Glomerular endothelial cell (primary cell): Measurements from ENCODE around the gene BRD1. TPM values are rescaled to one million over a fixed set of nuclear protein-coding genes. Genes with fewer than 3 reads are reported as not detected.

Experiments
- DNase-seq: peaks from one replicate; pipeline ENCODE4 v3.0.0-alpha.2; 2011; ENCODE audit warnings: low read depth, low spot score; ENCODE audit errors: extremely low read depth
- total RNA-seq: library from RNA; depleted of rRNA; stranded (reverse); fragments of >200 nt; gene quantifications from 2 replicates; pipeline ENCODE4 v1.2.3, GENCODE V29; 2015

BRD1 gene
- 22.8 and 30.9 TPM in 2 replicates for total RNA-seq

DNA sequence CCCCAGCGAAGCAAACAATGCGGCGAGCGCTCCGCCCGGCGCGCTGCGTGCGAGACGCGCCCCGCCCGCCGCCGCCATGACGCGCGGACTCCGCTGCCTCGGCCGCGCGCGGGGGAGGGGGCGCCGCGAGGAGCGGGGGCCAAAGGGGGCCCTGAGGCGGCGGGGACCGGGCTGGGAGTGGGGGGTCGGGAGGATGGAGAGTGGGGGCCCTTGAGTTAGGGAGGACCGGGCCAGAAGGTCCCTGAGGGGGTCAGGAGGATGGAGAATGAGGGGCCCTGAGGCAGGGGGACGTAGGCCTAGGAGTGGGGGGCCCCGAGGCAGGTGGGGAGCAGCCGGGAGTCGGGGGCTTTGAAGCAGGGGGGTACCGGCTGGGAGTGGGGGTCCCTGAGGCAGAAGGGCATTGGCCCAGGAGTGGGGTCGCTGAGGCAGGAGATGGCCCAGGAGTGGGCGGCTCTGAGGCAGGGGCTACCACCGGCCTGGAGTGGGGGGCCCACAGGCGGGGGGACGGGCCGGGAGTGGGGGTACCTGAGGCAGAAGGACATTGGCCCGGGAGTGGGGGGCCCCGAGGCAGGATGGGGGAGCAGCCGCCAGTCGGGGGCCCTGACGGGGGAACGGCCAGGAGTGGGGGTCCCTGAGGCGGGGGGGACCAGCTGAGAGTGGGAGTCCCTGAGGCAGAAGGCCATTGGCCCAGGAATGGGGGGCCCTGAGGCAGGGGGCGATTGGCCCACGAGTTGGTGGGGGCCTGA is at the start of gene BRD1:
Gene BRD1, minus strand, starts transcription at position 21 of the 746 bp plus-strand sequence. CDS start 3,556 bp downstream, outside the sequence.
- DNase-seq: no peak

DNA sequence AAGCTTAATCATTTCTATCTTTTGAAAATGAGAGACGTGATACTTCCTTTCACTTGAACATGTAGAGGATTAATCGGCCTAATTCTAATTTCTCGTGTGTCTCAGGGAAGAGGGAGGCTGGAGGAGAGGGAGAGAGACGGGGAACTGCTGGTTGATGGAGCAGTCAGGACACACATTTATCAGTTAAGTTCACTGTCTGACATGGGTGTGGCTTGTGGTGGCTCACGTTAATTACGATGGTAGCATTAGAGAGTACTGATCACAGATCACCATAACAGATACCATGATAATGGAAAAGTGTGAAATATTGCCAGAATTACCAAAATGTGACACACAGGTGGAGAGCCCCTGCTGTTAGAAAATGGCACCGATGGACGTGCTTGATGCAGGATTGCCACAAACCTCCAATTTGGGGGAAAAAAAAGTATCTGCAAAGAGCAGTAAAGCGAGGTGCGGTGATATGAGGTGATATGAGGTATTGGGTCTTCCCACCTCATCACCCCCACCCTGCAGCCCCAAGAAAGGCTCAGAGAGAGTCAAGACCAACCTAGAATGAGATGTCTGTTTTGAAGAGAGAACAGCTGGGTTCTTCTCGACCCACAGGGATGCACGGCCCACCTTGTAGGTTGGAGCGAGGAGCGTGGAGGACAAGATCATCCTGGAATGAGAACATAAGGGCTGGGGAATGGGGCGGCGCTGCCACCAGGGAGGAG is 45.7 kb upstream of the BRD1 start:
- no peak for DNase-seq

DNA sequence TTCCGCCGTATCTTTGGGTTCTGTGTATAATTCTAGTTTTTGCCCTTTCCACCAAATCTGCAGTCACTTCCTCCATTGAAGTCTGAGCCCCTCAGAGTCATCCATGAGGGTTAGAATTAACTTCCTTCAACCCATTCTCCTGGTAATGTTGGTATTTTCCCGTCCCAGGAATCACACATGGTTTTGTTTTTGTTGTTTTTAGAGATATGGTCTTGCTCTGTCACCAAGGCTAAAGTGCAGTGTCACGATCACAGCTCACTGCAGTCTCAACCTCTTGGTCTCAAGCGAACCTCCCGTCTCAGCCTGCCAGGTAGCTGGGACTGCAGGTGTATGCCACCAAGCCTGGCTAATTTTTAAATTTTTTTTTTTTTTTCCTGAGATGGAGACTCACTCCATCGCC is 44.7 kb upstream of the BRD1 start:
- no peak for DNase-seq

DNA sequence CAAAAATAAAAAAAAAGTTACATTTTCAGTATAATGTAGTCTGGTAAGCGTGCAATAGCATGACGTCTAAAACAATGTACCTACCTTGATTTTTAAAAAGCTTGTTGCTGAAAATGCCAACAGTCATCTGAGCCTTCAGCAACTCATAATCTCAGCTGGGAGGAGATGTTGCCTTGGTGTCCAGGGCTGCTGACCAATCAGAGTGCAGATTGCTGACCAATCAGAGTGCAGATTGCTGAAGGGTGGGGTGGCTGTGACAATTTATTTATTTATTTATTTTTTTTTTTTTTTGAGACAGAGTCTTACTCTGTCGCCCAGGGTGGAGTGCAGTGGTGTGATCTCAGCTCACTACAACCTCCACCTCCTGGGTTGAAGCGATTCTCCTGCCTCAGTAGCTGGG is 43.8 kb upstream of the BRD1 start:
- DNase-seq: no peak

DNA sequence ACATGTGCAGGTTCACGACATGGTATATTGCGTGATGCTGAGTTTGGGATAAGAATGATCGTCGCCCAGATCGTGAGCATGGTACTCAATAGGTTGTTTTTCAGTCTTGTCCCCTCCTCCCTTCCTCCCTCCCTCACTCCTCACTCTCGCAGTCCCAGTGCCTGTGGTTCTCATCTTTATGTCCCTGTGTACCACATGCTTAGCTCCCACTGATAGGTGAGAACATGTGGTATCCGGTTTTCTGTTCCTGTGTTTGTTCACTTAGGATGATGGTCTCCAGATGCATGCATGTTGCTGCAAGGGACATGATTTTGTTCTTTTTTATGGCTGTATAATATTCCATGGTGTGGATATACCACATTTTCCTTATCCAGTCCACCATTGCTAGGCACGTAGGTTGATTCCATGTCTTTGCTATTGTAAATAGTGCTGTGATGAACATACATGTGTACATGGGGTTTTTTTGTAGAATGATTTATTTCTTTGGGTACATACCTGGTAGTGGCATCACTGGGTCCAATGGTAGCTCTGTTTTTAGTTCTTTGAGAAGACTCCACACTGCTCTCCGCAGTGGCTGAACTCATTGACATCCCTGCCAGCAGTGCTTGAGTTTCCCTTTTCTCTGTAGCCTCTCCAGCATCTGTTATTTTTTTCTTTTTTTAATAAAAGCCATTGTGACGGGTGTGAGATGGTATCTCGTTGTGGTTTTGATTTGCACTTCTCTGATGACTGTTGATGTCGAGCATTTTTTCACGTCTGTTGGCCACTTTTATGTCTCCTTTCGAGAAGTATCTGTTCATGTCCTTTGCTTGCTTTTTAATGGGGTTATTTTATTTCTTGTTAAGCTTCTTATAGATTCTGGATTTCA is 42.4 kb upstream of the BRD1 start:
- no peak for DNase-seq

DNA sequence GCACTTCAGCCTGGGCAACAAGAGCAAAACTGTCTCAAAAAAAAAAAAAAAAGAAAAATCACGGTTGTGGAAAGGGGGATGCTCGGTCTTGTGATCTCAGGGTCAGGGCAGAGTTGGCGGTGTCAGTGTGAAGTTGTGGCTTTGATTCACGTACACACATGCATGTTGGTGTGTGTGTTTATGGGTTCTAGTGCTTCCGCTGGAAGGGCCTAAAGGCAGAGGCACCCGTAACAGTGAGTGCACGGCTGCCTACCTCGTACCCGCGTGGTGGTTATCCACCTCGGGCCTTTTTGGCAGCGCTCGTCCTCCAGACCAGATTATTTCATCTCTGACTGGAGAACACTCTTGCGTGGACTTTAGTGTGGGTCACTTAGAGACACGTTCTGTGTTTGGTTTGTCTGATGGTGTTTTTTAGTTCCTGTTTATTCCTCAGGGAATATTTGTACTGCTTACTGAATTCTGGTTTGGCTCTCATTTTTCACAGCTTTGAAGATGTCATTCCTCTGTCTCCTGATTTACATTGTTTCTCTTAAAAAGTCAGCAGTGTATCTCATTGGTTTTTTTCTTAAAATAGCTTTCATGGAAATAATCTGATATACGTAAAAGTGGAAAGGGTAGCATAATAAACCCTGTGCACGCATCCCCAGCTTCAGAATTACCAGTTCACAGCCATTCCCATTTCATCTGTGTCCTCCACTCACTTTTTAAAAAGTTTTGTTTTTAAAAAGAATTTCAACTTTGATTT is 41.6 kb upstream of the BRD1 start:
- no peak for DNase-seq

DNA sequence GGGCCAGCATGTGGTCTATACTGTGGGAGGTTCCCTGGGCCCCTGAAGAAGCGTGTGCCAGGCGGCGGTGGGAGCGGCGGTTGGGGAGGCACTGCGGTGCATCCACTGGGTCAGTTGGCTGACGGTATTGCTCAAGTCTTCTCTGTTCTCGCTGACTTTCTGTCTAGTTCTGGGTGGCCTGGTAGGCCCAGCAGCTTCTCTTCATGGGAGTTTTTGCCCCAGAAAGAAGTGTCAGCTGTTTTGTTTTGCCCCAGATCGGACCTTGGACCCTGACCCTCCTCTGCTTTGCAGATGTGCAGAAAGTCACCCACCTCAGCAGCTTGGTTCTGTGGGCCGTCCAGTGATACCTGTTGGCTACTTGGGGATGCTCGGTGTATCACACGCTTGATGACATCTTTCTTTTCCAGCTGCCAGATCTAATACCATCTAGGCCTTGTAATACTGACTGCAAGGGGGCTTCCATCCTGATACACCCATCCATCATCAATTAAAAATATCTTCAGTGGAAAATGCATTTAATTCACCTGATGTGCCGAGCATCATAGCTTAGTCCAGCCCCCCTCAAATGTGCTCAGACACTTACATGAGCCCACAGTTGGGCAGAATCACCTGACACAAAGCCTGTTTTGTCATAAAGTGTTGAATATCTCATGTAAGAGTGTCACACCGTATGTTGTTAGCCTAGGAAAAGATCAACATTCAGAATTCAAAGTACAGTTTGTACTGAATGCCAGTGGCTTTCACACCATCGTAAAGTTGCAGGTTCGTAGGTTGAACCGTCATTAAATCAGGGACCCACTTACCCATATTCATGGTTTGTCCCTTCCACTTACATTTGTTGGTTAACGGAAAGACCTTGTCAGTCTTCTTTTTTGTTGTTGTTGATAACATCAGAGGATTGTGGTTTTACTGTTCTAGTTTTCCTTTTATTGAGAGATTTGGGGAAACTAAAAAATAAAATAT is 39.9 kb upstream of the BRD1 start:
- no peak for DNase-seq

DNA sequence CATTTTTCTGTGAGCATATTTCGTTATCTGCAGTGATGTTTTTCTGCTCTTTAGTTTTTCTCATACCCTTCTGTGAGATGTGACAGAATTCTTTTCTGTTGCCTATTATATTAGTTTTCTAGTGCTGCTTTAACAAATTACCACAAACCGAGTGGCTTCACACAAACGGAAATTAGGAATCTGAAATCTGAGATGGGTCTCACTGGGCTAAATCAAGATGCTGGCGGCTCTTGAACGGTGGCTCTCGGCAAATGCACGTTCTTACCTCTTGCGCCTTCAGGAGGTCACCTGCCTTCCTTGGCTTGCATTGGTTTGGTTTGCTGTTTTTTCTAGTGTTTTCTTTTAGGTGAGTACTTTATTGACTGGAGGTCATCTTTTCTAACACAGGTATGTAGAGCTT is 39.0 kb upstream of the BRD1 start:
- DNase-seq: no peak

DNA sequence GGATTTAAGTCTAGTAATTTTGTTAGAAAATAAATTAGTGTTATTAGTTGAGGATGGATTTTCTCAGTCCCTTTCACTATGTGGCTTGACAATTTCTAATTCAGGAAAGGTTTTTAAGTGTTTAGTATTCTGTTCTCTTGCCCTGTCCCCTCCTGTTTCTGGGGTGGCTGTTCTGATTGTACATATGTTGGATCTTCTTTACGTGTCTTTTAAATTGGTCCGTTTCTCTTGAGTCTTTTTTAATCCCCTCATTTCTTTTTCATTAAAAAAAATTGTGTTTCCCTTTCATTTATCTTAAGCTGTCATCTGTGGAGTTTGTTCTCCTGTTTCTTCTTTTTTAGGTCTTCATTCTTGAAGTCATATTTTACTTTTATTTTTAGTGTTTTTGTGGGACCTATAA is 38.5 kb upstream of the BRD1 start:
- no peak for DNase-seq

DNA sequence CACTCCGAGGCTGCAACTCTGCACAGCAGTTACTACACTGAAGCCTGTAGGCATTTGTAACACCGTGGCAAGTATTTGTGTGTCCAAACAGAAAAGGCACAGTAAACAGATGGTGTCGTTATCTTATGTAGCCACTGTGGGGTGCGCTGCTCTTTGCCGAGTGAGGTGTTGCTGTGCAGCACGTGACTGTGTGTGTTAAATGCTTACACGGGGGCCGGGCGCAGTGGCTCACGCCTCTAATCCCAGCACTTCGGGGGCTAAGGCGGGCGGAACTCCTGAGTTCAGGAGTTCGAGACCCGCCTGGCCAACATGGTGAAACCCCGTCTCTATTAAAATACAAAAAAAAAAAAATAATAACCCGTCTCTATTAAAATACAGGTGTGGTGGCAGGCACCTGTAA is 37.5 kb upstream of the BRD1 start:
- DNase-seq: no peak

DNA sequence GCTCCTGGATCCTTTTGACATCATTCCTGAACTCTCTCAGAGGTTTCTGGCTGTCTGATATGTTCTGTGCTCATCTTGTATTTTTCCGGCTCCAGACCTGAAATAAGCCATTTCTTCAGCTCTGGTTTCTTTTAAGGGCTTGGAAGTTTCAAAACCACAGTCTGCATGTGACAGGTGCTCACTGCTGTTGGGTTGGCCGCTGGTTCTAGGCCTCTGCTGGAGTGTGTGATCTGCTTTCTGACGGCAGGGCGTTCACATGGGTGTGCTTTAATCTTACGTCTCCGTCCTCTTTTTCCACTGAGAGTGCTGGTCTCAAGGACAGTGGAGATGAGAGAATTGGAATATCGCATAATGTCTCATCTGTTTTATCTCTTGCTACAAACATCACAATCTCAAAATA is 36.3 kb upstream of the BRD1 start:
- no peak for DNase-seq

DNA sequence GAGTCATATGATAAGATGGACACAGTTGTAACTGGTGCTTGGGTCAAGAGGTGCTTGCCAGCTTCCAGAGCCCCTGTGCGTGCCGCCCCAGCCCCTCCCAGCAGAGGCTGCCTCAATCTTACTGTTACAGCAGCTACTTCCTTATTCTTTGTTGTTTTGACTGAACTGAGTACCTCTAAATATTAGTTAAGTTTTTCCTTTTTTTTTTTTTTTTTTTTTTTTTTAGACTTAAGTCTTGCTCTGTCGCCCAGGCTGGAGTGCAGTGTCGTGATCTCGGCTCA is 34.8 kb upstream of the BRD1 start:
- DNase-seq: no peak

DNA sequence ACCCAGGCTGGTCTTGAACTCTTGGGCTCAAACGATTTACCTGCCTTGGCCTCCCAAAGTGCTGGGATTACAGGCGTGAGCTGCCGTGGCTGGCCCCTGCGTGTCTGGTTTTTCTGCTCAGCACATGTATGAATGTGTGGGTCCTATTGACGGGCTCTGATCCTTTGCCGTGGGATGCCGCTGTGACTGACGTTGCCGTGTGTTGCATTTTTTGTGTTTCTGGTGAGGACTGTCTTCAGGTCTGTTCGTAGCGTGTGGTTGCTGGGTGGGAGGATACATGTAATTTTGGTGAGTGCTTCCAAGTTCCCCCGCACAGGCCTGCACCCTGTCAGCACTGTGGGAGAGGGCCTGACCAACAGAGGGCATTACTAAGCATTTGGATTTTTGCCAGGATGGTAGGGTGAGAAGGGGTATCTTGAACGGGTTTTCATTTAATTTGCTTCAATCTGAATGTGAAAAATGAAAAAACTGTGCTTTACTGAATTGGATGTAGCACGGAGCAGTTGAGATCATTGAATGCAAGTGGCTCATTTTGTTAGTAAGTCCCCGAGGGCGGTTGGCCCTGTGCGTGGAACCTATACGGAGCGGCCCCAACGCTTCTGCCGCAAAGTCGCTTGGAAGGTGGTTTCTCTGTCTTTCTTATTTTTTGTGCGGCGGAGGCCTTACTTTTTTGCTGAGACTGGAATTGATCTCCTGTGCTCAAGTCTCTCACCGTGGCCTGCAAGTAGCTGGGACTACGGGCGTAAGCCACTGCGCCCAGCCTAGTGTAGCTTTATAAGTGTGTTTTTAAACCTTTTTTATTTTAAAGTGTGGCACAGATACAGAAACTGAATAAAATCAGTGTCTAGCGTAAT is 34.2 kb upstream of the BRD1 start:
- no peak for DNase-seq

DNA sequence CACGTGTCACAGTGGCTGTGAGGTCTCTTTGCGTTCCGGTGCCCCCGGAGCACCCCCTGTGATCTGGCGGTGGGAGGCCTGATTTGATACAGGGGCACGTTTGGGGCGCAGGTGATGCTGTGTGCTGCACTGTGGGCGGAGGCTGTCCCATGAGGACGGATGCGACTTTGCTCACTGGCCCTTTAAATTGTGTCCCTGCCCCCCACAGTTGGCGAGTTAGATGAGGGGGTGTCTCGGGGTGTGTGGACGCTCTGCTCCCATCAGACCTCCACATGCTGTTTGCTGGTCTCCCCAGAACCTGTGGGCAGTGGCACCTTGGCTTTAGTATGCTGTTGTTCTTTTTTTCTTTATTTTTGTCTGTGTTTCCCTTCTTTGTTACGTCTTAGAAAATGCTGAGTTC is 31.2 kb upstream of the BRD1 start:
- no peak for DNase-seq

DNA sequence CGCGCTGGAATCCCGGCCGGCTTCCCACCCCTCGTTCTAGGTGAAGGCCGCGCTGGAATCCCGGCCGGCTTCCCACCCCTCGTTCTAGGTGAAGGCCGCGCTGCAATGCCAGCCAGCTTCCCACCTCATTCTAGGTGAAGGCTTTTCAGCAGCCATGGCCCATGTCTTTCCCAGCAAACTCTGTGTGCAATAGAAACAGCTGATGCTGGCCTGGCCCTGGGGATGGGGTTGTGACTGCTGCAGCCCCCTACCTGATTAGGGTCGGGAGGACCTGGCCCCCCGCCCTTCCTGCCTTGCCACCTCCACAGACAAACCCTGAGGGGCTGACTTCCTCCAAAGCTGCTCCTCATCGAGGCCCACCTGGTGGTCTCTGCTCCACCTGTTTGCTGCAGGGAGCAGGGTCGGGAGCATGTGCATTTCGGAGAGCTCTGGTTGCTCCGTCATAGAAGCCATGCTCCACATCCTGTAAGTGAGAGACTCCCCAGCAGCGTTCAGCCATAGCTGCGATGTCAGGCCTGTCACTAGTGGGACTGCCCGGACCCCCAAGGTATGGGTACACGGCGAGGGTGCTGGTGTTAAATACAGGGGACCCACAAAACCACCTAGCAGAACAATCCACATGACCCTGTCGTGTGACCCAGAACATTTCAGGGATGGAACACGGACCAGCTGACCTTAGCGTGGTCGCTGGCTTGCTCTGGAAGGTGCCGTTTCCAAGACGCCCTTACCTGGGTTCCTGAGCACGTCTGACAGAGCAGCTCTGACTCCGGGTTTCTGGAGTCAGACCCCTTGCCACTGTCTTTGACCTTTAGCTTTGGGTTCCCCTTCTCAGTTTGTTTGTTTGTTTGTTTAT is 29.3 kb upstream of the BRD1 start:
- DNase-seq: no peak

DNA sequence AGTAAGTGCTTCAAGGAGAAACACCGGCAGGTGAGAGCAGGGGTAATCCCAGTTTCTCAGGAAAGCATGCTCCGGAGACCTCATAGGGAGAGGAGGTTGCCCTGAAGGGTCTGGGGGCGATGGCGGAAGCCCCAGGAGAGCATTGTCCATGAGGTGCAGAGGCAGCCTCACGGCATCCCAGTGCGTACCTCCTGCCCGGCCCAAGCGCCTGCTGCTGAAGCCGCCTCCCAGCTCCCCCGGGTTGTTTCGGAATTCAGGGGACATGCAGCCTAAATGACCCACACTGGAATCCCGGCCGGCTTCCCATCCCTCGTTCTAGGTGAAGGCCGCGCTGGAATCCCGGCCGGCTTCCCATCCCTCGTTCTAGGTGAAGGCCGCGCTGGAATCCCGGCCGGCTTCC is 28.7 kb upstream of the BRD1 start:
- DNase-seq: no peak

DNA sequence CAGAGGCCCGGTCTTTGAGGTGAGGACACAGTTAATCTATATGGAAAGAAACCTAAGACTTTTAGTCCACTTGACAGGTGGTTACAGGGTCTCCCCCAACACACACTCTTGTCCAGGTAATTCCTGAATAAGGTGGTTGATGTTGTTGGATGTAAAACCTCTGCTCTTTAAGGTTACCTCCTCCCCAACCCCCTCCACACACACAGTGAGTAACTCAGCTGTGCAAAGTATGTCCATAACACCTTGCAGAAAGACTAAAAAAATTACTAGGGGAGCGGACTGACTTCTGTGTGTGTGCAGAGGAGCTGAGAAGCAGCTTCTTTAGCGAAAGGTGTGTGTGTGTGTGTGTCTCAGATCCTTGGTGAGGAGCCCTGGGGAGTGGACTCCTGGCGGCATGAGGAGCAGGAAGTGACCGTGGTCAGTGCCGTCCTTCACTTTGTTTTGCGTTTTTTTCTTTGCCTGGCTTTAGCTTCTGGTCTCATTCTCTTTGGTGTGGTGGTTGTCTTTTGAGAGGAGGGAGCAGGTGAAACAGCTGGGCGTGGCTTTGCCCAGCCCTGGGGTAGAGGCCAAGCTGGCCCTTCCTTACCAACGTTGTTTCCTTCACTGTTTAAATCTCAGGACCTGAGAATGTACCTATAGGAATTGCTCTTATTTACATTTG is 27.7 kb upstream of the BRD1 start:
- DNase-seq: no peak
